Stomach smooth muscle (tissue), 2 donors: ENCODE measurements around the gene MYH11.

Experiments used
- H3K27ac ChIP-seq: one replicate; pipeline ENCODE4 v1.7.0; 2013; ENCODE audit warnings: mild to moderate bottlenecking, low read length, inconsistent platforms
- H3K27me3 ChIP-seq, 2 donors: one replicate each; pipeline ENCODE4 v1.7.0; 2013; ENCODE audit warnings: low read length in 2 of 2; ENCODE audit not compliant: insufficient read depth in 2 of 2, control insufficient read depth in 1 of 2
- H3K36me3 ChIP-seq, 2 donors: one replicate each; pipeline ENCODE4 v1.7.0; 2013; ENCODE audit warnings: low read length in 2 of 2; ENCODE audit not compliant: control insufficient read depth in 2 of 2, insufficient read depth in 2 of 2
- H3K4me1 ChIP-seq: one replicate; pipeline ENCODE4 v1.7.0; 2013; ENCODE audit warnings: low read length; ENCODE audit not compliant: control insufficient read depth, insufficient read depth
- H3K4me3 ChIP-seq, 2 donors: one replicate each; pipeline ENCODE4 v1.7.0; 2013; ENCODE audit warnings: low read length in 2 of 2
- H3K9ac ChIP-seq, 2 donors: one replicate each; pipeline ENCODE4 v1.7.0; 2013; ENCODE audit warnings: low read length in 2 of 2, mild to moderate bottlenecking in 1 of 2
- H3K9me3 ChIP-seq, 2 donors: one replicate each; pipeline ENCODE4 v1.7.0; 2013; ENCODE audit warnings: low read length in 2 of 2; ENCODE audit not compliant: control insufficient read depth in 2 of 2
- donor health status: healthy.
- donor health status: Pancreatic carcinoma.

Gene MYH11

DNA sequence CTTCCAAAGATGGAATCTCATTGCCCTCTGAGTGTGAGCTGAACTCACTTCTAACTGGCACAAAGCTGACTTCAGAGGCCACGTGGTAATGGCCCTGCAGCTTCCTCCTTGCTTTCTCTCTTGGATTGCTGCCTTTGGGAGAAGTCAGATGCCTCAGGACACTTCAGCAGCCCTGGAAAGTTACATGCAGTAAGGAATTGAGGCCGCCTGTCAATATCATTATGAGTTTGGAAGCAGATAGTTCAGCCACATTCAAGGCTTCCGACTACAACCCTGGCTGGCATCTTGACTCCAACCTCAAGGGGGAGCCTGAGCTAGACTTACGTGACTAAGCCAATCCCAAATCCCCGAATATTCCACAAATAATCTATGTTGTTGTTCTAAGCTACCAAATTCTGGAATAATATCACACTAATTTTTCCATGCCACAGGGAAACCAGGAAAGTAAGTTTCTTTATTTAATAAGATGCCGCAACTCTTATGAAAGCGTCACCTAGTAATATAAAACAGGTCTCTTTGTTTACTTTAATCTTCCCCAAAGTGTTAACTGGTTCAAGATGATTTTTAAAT, 18.0 kb upstream of the MYH11 start:
- Histone ChIP-seq H3K36me3 (peaks cover 3 to 8% of the 10 kb centered on the region in 2 donors), H3K27me3 (no peaks in the 10 kb centered on the region), H3K4me3 (peak overlapping the region; percentile 12 to 52), H3K9me3 (no peaks in the 10 kb centered on the region), H3K4me1 (no peaks in the 10 kb centered on the region), H3K9ac (peak overlapping the region; percentile 46 to 60), H3K27ac (peak overlapping the region; percentile 49)

- Histone ChIP-seq H3K4me3 (no peak overlapping the region), H3K36me3 (peaks cover 3 to 9% of the 10 kb centered on the region in 2 donors), H3K9ac (no peak overlapping the region), H3K27ac (peak overlapping the region; percentile 25), H3K4me1 (no peaks in the 10 kb centered on the region), H3K9me3 (no peaks in the 10 kb centered on the region), H3K27me3 (no peaks in the 10 kb centered on the region)
Measured at GRCh38 chr16:15873737-15874136, 16.9 kb upstream of the MYH11 start.

DNA sequence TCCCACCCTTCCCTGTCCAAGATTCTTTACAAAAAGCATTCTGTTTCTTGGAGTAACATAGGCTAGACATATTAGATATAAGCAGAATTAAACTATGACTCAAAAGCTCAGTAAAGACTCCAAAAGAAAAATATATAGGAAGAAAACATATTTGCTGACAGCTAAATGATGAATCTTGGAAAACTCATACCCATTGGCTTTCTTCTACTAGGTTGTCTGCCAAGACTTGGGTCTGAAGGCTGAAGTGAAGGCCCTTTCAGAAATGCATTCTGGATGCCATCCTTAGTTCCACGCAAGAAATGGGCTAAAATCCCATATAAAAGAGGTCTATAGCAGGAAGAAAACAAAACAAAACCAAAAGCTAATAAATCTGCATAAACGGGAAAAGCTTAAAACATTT, 16.5 kb upstream of the MYH11 start:
- H3K36me3 ChIP-seq: peaks cover 3 to 9% of the 10 kb centered on the region in 2 donors

GRCh38 chr16:15870011-15870410, 13.2 kb upstream of the MYH11 start:
- H3K27ac ChIP-seq: no peak overlapping the region
- H3K4me1 ChIP-seq: no peaks in the 10 kb centered on the region
- H3K4me3 ChIP-seq: no peak overlapping the region
- H3K9me3 ChIP-seq: no peaks in the 10 kb centered on the region
- H3K36me3 ChIP-seq: peaks cover 0 to 5% of the 10 kb centered on the region in 2 donors
- no peaks in the 10 kb centered on the region for H3K27me3 ChIP-seq
- H3K9ac ChIP-seq: no peak overlapping the region

More for the DNA sequence above, 16.5 kb upstream of the MYH11 start:
- no peaks in the 10 kb centered on the region for H3K4me1 ChIP-seq
- peak overlapping the region in 1 of 2 donors; percentile 28 for H3K9ac ChIP-seq
- no peak overlapping the region for H3K4me3 ChIP-seq
- H3K27me3 ChIP-seq: no peaks in the 10 kb centered on the region
- peak overlapping the region; percentile 25 for H3K27ac ChIP-seq
- H3K9me3 ChIP-seq: no peaks in the 10 kb centered on the region

DNA sequence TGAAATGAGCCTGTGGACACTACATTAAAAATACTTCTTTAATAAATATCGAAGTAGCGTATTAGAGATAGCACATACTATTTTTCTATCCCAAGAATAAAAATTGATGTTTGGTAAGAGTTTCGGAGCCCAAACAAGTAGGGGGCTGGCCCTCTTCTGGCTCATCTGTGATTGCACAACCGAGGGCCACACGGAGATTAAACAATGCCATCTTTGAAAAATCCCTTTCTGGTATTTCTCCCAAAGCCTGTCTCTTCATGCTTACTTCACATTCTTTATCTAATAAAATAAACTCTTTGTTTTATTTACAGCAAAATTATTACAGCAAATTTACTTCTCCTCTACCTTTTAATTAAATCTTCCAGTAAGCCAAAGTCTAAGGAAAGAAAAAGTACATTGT, 9.6 kb upstream of the MYH11 start:
- Histone ChIP-seq H3K27ac (no peak overlapping the region), H3K9me3 (no peaks in the 10 kb centered on the region), H3K9ac (no peak overlapping the region), H3K27me3 (no peaks in the 10 kb centered on the region), H3K36me3 (peaks cover 0 to 5% of the 10 kb centered on the region in 2 donors), H3K4me3 (no peak overlapping the region), H3K4me1 (no peaks in the 10 kb centered on the region)

DNA sequence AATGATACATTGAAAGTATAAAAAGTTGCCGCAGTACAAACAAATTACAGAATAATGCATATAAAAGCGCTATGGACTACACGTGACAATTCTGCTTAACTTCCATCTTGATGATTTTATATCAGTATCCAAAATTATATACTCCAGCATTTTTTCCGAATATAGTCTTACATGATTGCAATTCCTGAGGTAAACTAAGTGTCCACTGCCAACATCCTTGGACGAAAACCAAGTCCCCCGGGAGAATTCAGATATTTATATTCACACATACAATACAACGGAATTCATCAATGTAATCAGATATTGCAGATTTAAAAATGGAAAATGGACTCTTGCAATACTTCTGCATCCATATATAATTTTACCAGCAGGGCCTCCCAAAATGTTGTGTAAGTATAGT, 8.9 kb upstream of the MYH11 start:
- Histone ChIP-seq H3K36me3 (peaks cover 0 to 5% of the 10 kb centered on the region in 2 donors), H3K4me3 (no peak overlapping the region), H3K9ac (no peak overlapping the region), H3K9me3 (no peaks in the 10 kb centered on the region), H3K4me1 (no peaks in the 10 kb centered on the region), H3K27ac (no peak overlapping the region), H3K27me3 (no peaks in the 10 kb centered on the region)

DNA sequence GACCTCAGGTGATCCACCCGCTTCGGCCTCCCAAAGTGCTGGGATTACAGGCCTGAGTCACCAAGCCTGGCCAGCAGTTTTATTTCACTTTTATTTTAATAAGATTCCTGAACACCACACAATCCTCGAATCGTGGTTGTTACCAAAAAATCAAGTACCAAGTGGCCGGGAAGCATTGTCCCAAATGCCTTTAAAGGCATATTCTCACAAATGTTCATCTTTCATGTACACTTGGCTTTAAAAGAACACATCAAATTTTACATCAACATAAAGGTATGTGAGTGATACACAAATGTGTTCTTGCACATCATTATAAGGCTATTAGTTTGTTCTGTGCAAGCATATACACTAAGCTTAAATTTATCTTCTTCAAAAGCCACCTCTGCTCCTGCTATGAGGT, 8.1 kb upstream of the MYH11 start:
- Histone ChIP-seq H3K27me3 (no peaks in the 10 kb centered on the region), H3K9ac (no peak overlapping the region), H3K36me3 (peaks cover 0 to 2% of the 10 kb centered on the region in 2 donors), H3K4me3 (no peak overlapping the region), H3K9me3 (no peaks in the 10 kb centered on the region), H3K4me1 (peaks cover 4% of the 10 kb centered on the region), H3K27ac (no peak overlapping the region)

GRCh38 chr16:15861996-15862395, 5.2 kb upstream of the MYH11 start:
- H3K27me3 ChIP-seq: no peaks in the 10 kb centered on the region
- no peak overlapping the region for H3K27ac ChIP-seq
- H3K4me3 ChIP-seq: no peak overlapping the region
- no peak overlapping the region for H3K9ac ChIP-seq
- H3K4me1 ChIP-seq: peaks cover 16% of the 10 kb centered on the region
- H3K36me3 ChIP-seq: no peaks in the 10 kb centered on the region
- H3K9me3 ChIP-seq: no peaks in the 10 kb centered on the region

- Histone ChIP-seq H3K4me1 (peaks cover 16% of the 10 kb centered on the region), H3K27me3 (peaks cover 0 to 8% of the 10 kb centered on the region in 2 donors), H3K36me3 (peaks cover 6 to 9% of the 10 kb centered on the region in 2 donors), H3K27ac (peak overlapping the region; percentile 99), H3K4me3 (peak overlapping the region; percentile 9 to 49), H3K9ac (peak overlapping the region; percentile 60 to 68), H3K9me3 (no peaks in the 10 kb centered on the region)
Measured at GRCh38 chr16:15858921-15859668, 2.3 kb upstream of the MYH11 start.

DNA sequence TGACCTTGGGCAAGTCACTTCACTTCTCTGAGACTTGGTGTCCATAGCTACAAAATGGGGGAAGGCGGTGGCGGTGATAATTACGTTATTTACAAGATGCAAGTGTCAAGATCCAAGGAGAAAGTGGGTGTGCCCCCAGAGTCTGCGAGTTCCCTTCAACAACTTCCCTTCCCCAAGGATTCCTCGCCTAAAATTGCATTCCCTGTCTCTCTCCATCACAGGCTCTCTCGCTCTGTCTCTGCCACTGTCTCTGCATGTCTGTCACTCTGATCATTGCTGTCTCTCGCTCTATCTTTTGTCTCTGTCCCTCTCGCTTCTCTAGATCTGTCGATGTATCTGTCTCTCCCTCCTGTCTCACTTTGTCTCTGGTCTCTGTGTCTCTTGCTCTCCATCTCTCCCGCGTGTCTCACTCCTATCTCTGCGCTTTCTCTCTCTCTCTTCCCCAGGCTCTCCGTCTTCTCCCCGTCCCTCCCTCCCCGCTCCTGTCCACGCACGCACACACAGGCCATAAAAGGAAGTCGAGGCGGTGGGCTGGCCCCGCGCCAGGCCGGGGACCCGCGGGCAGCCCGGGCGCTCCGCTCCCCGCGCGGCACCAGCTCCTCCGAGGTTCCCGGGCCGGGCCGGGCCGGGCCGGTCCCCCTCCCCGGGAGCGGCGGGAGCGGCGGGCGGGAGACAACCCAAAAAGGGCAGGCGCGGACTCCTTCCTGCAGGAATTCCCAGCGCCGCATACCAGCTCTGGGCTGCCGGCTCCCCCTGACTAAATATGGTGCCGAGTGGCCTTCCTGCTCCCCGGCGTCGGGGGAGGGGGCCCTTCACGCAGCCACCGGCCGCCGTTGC, 1.1 kb upstream of the MYH11 start:
- H3K27ac ChIP-seq: peak overlapping the region; percentile 99
- H3K36me3 ChIP-seq: peaks cover 8 to 16% of the 10 kb centered on the region in 2 donors
- H3K4me1 ChIP-seq: peaks cover 16% of the 10 kb centered on the region
- H3K27me3 ChIP-seq: peaks cover 0 to 8% of the 10 kb centered on the region in 2 donors
- H3K9ac ChIP-seq: peak overlapping the region; percentile 96 to 100
- peak overlapping the region; percentile 89 to 95 for H3K4me3 ChIP-seq
- no peaks in the 10 kb centered on the region for H3K9me3 ChIP-seq
